ENCODE data around the gene GHRH.

GHRH gene

DNA sequence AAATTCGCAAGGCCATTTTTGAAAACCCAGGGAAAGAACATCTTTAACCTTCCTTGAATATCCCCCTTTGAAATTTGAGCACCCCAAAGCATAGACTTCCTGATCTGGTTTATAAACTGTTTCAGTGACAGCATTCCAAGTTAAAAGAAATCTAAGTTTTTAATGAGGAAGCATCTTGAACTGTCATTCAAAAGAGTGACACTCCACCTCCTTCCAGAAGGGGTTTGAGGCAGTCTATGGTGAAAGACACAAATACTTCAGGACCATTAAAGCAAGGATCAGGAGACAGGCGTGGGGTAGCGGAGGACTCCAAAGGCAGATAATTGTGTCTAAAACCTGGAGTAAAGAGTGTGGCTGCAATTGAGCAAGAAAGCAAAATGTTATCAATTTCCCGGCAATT lies 691 bp downstream of the GHRH start:
- no peak for DNase-seq

DNA sequence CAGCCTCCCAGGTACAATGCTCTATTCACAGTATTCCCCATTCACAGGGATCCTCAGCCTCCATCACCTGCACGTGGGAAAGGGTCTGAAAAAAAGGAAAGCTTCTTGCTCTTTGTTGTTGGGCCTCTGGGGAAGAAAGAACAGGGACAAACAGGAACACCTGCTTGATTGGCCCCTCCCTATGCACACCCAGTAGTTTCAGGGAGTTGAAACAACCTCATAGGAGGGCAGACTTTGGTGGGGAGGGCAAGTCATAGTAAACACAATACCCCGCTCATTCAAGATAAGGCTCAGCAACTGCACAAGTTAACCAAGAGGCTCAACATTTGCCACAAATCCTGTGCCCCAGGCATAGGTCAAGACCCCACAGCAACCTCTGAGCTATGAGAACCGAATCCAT lies 1.7 kb downstream of the GHRH start:
- no peak for DNase-seq

DNA sequence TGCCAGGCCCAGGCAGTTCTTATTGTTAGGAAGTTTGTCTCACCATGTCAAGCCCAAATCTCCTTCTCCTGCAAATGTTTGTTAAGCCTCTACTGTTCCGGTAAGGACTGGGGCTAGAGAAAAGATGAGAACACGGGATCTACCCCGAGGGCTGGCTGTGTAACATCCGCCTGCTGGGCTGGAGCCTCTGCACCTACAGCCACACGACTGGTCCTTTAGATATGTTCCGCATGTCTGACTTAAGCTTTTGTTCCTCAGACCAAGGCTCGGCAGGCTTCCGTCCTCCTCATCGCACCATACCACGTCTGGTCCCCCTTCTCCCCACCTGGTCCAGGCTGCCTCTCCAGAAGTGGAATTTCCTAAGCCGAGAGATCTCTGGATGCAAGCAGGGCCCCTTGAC lies 2.6 kb downstream of the GHRH start:
- no peak for DNase-seq

DNA sequence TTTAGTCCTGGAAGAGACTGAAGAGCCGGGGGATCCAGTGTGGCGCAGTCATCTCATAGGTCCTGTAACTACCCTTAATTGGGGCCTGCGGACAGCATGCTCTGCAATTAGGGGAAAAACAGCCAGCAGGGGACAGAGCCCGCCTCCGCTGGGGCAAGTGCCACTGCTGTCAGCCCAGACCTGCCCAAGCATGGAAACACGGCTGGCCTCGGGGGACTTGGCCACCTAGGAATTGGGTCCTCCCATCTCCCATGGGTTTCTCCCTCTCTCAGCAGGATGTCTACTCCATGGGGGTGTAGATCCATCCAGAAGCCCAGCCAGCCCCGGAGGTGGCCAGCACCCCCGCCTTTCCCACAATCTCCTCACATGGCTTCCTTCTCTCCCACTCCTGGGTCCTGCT lies 3.6 kb downstream of the GHRH start:
- DNase-seq = no peak

DNA sequence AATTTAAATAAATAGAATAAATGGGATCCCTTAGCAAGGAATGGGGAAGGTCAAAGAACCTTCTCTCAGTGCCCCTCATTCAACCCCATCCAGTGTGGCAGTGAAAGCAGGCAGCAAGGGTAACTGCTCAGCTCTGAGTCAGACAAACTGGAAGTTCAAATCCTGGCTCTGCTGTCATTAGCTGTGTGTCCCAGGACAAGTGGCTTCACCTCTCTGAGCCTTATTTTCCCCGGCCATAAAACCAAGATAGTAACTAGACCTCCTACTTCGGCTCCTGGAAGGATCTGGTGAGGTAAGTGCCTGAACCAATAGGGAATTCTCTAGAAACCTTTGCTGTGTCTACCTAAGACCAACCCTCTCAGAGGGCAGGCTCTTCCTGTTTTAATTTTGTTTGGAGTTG lies 4.1 kb downstream of the GHRH start:
- DNase-seq = no peak

DNA sequence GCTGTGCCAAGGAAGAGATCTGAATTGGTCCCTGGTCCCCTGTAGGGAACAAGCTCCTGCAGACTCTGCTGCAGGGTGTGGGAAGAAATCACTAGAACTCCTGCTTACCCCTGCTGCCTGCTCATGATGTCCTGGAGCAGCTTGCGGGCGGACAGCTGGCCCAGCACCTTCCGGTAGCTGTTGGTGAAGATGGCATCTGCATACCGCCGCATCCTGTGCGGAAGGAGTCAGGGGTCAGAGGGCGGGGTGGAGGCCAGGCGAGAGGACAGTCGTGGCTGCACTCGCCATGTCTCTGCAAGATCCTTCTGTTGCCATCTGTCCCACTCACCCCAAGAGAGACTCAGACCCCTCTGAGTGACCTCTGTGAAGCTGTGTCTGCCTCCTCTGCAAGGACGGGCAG lies 5.3 kb downstream of the GHRH start:
- DNase-seq = no peak

DNA sequence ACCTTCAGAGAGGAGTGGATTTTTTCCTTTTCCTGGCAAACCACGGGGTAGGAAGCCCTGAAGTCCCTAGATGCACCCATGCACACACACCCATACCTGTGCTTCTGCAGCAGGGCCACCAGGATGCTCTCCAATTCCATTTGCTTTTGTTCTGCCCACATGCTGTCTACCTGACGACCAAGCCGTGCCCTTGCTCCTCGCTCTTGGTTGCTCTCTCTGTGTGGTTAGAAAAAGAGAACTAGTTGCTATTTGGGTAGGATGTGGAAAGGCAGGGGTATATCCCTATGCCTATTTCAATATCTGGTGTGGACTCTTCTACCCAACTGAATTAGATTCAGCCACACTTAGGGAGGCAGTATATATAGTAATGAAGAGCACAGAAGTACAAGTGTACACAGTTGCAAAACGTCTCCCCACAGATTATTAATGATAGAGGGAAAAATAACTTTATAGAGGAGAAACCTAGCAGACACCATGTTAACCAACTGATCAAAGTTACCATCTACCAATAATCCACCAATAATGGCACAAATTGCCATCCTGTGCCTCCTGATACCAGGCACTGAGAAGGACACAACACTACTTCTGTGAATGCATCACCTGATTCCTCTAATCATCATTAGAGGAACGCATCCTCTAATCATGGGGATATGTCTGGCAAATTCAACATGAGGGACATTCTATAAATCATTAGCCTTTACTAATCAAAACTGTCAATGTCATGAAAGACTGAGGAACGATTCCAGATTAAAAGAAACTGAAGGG lies 7.3 kb downstream of the GHRH start:
- no peak for DNase-seq

DNA sequence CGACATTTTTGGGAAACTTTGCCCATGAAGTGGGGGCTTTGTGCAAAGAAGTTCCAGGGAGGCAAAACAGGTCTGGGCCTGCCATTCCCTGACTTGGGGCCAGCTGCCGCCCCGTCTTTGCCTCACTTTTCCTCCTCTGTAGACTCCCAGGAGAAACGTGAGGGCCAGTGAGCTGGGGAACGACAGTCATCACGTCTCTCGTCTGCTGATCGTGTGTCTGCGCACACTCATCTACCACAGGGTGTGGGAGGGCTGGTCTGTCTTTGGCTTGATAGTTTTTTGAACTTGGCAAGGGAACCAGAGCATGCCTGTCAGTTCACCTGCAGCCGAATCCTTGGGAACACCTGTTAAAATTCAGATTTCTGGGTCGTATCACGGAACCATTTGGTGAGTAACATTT lies 8.5 kb downstream of the GHRH start:
- no peak for DNase-seq

DNA sequence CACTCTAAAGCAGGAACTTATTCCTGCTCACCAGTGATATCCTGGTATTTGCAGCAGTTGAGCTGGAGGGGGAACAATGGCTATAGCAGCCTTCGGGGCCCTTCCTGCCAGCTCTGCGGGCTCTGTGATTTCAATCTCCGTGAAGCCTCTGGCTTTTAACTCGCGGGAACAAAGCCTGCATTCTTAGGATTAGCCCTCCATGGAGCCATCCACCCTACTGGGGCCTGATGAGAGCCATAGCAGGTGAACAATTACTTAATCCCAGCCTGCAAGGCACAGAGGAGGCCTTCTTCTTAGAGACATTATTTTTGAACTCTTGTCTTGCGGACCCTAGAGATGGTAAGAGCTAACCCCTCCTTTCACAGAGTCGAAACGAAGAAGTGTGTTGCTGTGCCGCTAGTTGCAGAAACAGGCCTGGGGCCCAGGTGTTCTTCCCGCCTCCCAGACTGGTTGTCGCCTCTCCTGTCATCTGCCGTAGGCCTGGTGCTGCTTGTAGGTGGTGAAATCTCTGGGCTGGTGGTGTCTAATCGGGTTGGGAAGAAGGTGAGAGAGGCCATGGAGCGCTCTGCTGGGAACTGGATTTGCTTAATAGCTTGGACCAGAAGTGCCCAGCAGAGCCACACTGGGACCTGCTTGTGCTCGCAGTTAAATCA lies 9.7 kb downstream of the GHRH start:
- no peak for DNase-seq

DNA sequence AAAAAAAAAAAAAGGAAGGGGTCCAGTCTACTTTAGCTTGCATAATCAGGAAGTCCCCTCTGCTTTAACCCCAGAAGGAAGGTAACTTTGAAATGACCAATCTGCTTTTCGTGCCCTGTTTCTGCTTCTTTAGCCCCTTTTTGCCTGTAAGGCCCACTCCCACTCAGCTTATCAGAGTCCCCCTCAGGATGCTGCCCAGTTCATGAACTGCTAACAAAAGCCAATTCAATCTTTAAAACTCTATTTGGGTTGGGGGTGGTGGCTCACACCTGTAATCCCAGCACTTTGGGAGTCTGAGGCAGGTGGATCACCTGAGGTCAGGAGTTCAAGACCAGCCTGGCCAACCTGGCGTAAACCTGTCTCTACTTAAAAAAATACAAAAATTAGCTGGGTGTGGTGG lies 12.3 kb downstream of the GHRH start:
- no peak for DNase-seq

DNA sequence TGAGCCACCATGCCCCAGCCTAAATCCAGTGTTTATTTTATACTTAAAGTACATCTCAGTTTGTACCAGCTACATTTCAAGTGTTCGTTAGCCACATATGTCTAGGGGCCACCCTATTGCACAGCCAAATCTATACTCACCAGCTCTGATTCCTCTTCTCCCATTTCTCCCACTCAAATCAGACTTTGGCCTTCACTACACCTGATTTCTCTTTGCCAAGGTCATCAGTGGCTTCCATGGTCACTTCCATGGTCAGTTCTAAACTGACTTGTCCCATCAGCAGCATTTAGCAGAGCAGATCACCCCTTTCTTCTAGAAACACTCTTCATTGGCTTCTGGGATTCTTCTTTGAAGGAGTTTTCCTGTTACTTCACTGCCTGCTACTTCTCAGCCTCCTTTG lies 14.1 kb downstream of the GHRH start:
- no peak for DNase-seq

DNA sequence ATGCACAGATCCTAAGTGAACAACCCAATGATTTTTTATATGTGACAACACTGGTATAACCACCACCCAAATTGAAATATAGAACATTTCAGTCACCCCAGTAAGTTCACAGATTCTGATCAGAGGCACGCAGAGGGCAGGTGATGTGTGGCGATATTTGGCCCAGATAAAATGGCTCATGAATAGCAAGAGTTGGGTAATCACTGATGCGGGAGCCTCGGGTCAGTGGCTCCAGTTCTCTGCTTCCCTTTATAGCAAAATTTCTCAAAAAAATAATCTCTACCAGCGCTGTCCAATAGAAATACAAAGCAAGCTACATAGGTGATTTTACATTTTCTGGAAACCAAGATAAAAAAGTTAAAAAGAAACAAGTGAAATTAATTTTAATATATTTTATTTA lies 14.9 kb downstream of the GHRH start:
- no peak for DNase-seq

DNA sequence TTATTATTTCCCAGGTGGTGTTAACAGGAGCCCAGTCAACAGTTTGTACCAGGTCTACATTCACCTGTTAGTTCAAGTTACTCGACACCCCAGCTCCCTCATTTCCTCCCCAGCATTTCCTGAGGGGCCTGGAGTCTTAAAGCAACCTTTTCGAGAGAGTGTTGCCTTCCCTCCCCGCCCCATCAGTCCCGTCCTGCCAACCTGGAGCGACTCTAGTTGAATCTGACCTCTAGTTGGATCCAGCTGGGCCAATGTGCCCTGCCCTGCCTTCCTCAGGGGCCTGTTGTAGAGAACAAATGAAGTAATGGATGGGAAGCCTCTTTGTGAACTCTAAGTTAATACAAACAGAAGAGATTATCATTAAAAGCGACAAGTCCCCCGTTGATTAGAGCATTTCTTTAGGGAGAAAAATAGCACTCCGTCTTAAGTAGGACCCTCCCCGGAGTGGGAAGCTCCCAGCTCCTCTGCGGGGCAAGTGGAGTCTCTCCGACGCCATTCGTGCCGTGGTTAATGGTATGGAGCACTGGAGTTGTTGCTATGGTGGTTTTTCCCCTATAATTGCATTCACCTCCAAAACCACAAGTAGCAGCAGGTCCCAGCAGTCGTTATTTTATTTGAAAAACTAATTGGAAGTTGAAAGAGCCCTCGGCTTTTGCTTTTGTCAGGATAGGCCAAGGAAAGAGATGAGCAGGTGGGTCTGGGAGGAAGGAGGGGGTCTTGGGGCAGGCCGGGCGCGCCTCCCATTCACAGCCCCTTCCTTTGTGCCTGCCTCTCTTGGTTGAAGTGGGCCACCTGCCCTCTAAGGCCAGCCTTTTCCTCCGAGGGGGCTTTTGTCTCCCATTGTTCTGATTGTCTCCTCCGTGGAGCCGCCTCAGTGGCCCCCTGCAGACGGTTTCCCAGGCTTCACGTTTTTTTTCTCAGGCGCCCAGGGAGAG lies 16.1 kb downstream of the GHRH start:
- no peak for DNase-seq

DNA sequence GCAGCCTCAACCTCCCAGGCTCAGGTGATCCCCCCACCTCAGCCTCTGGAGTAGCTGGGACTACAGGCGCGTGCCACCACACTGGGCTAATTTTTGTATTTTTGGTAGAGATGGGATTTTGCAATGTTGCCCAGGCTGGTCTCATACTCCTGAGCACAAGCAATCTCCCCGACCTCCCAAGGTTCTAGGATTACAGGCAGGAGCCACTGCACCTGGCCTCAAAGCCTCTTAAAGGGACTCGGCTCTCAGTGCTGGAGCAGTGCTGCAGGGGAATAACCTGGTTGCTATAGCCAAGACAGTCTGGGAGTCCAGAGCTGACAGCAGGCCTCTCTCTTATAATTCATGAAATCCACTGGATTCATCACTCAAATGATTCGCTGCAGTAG lies 17.0 kb downstream of the GHRH start:
- DNase-seq = no peak

DNA sequence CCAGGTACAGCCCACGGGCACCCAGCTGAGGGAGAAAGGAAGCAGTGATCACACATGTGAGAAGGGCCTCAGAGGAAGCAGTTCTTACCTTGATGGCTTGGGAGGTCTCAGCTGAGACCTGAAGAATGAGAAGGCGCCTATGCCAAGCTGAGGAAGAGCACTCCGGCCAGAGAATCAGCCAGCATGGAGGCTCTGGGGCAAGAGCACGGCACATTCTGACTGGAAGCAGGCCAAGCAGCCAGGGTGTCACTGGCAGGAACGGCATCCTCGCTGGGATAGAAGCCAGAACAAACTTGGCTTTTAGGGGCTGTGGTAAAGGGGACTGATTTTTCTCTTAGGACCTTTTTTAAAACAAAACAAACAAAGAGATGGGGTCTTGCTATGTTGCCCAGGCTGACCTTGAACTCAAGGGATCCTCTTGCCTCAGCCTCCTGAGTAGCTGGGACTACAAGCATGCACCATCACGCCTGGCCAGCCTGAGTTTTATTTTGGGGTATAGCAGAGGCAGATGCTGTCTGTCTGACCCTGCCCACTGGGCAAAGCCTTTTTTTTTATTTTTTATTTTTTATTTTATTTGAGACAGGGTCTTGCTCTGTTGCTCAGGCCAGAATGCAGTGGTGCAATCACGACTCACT lies 17.6 kb downstream of the GHRH start:
- no peak for DNase-seq

DNA sequence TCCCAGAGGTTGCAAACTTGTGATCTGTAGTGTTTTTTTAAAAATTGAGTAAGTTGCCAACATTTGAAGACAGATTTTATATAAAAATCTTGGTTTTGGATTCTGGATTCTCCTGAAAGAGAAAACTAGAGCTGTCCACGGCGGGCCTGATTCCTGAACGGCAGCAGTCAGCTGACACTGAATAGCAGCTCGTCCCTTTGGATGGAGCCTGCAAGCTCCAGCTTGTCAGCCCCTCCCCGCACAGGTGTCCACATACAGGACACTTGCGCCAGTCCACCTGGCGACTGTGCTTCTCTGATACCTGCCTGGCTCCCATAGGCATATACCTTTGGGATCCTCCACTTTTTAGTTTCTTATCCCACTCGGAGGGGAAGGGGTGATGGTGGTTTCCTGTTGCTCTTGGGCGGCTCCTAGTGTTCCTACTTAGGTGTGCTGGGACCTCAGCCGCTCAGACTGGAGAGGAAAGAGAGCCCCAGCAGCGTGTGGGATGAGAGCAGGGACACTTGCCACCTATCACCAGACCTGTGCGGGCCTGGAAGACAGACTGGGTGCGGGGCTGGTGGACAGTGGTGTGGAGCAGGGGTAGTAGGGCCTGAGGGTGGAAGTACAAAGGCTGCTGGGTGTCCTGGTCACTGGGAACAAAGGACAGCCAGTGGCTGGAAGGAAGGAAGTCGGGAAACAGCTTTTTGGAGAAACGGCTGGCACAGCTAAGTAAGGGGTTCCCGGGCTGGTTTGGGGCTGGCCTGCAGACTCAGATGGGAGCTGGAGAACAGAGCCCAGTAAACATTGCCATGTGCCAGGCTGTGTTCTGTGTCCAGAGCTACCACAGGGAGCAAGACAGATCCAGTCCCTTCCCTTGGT lies 18.3 kb downstream of the GHRH start:
- no peak for DNase-seq

DNA sequence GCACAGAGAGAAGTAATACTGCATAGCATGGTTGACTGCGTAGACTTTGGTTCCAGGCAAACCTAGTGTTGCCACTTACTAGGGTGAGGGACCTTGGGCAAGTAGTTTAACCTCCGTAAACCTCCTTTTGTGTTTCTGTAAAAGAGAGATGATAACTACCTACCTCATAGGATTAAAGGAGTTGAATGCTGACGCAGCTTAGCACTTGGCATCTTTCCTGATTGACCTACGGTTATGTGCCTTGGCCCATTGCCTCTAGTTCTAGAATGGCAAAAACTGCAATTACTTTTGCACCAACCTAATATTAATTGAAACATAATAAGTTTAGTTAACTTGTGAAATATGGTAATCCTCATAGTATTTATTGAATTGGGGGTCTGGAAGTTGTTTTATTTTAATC lies 19.1 kb downstream of the GHRH start:
- DNase-seq = no peak

DNA sequence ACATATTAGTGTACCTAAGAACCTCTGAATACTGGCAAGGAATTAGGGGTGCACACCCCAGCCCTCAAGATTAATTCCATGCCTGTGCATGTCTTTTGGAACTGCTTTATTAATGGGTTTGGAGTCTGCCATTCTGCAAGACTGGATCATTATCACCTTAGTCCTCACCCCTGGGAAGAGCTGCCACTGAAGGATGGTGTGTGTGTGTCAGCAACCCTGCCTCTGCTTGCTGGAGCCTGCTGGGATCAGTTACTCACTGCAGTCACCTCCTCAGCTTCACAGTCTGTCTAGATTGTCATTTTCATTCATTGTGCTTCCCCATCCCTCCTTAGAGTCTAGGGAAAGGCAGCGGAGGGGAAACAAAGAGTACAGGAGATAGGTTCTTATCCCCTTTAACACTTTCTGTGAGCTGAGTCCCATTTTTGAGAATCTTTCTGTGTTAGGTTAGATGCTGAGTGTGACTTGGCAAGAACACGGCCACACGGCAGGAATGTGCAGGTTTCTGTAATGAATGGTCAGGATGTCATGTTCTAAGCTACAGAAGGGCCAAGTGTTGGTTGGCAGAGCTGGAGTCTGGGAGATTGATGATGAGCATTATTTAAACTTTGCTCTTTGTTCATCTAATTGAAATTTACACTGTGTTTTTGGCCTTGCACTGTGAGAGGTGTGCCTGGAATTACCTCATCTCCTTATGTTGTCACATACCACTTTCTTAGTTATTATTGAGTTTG lies 21.1 kb downstream of the GHRH start:
- DNase-seq = no peak

DNA sequence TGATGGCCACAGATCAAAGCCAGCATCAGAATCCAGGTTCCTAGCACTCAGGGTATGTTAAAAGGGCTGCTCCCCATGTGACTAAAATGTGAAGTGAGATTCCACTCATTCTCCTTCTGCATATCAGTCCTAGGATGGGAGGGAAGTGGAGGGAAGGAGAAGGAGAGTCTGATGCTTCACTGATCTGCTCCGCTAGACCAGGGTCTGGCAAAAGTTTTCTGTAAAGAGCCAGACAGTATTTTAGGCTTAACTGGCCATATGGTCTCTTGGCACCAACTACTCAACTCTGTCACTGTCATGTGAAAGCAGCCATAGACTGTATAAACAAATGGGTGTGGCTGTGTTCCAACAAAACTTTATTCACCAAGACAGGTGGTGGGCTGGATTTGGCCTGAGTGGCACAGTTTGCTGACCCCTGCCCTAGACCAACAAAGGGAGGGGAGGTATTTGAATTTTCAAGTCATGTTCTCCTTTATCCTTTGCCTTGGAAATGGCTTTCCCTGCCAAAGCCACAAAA lies 22.6 kb downstream of the GHRH start:
- no peak for DNase-seq

DNA sequence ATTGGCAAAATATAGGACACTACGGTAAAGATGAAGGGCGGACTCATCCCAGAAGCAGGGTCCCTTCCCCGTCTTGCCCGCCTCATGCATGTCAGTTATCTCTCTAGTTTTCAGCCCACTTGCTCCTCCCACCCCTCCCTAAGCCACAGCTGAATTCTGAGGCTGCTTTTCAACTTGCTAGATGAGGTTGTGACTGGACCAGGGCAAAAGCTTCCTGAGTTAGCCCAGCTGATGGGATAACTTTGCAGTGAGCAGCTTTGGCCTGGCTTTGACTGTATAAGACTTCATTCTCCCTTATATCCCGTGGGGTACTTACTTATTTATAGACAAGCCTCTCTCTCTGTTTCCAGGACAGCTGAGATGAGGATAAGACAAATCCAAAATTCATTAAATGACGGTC lies 23.2 kb downstream of the GHRH start:
- DNase-seq = no peak

DNA sequence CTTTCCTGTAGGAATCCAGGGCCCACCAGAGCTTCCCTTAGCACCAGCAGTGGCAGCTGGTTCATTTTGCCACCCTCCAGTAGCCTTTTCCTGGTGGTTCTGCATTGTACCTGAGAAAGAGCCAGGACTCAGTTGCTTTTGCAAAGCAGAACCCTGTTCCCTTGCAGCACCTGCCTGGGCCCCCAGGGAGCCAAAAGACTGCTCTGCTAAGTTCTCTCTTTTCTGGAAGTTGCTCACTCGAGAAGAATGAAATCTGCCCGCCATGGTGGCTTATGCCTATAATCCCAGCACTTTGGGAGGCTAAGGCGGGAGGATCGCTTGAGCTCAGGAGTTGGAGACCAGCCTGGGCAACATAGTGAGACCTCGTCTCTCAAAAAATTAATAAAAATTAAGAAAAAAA lies 24.0 kb downstream of the GHRH start:
- no peak for DNase-seq

All from DMS53 (cell line).